Endothelial cell of umbilical vein (primary cell): ENCODE results near the gene ZFR.

Experiments used
- CTCF ChIP-seq, 2 donors: IDR thresholded peaks; 1 replicate in 1 of 2; 2 replicates in 1 of 2; pipeline ENCODE4 v1.5.1; 2011; ENCODE audit warnings: low read length in 2 of 2, mild to moderate bottlenecking in 2 of 2, moderate library complexity in 2 of 2, control low read depth in 1 of 2, inconsistent platforms in 1 of 2, low read depth in 1 of 2; ENCODE audit not compliant: insufficient read depth in 1 of 2; ENCODE audit errors: extremely low read depth in 1 of 2
- EZH2 ChIP-seq: IDR thresholded peaks from 2 replicates; pipeline ENCODE4 v1.6.1; 2012; ENCODE audit warnings: borderline replicate concordance, low read depth, mild to moderate bottlenecking, moderate library complexity, low read length, inconsistent platforms; ENCODE audit not compliant: severe bottlenecking
- FOS ChIP-seq: IDR thresholded peaks from 2 replicates; pipeline ENCODE4 v1.6.1; 2011; ENCODE audit warnings: mild to moderate bottlenecking, low read length, moderate library complexity, borderline replicate concordance; ENCODE audit not compliant: insufficient read depth
- GATA2 ChIP-seq: IDR thresholded peaks from 2 replicates; pipeline ENCODE4 v1.7.0; 2011; ENCODE audit warnings: low read depth, mild to moderate bottlenecking, moderate library complexity, mixed read lengths, low read length; ENCODE audit not compliant: insufficient read length, insufficient read depth
- JUN ChIP-seq: IDR thresholded peaks from 2 replicates; pipeline ENCODE4 v1.6.1; 2011; ENCODE audit warnings: borderline replicate concordance, low read depth; ENCODE audit not compliant: insufficient read length, insufficient read depth
- MAX ChIP-seq: IDR thresholded peaks from 2 replicates; pipeline ENCODE4 v1.6.1; 2011; ENCODE audit not compliant: insufficient read depth, insufficient read length
- MYC ChIP-seq: IDR thresholded peaks from one replicate; pipeline ENCODE4 v1.6.1; 2011; ENCODE audit warnings: mild to moderate bottlenecking, low read depth, low read length
- POLR2A ChIP-seq: IDR thresholded peaks from 2 replicates; pipeline ENCODE4 v1.6.1; 2012; ENCODE audit warnings: low read depth, mild to moderate bottlenecking, control low read depth, low read length
- POLR2AphosphoS5 ChIP-seq: IDR thresholded peaks from 2 replicates; pipeline ENCODE4 v1.6.1; 2012; ENCODE audit warnings: low read depth, mild to moderate bottlenecking, control low read depth, low read length, moderate library complexity; ENCODE audit not compliant: insufficient read depth

DNA sequence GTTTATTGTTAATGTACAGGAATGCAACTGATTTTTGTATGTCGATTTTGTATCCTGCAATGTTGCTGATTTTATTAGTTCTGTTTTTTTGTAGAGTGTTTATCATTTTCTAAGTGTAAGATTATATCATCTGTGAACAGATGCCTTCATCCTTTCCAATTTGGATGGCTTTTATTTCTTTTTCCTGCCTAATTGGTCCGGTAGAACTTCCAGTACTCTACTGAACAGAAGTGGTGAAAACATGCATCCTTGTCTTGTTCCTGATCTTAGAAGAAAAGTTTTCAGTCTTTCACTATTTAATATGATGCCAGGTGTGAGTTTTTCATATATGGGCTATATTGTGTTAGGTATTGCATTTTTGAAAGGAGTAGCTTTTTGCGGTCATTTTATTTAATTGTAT is 42.5 kb upstream of the ZFR start:
- no peak for TF ChIP-seq EZH2
- TF ChIP-seq CTCF (IDR thresholded peaks at IDR 0.05; ENCODE audit: extremely low read depth in 1 of 2, insufficient read depth in 1 of 2, low read depth in 1 of 2, low read length in 2 of 2) = no peak
- TF ChIP-seq POLR2A = no peak
- no peak for TF ChIP-seq GATA2
- TF ChIP-seq POLR2AphosphoS5 = no peak
- TF ChIP-seq MAX = no peak
- TF ChIP-seq FOS = no peak
- TF ChIP-seq JUN = no peak
- no peak for TF ChIP-seq MYC
